OCI-LY7 (cell line): ENCODE data around the gene RIN1. TPM values are rescaled to one million over a fixed set of nuclear protein-coding genes. Genes with fewer than 3 reads are reported as not detected.

Experiments used
- BruUV-seq: library from RNA; stranded (reverse); fragments of 400-500 nt; replicated peaks from 2 replicates; lab custom pipeline; 2021; lab: Mats Ljungman, UMichigan
- CTCF ChIA-PET: fragments of 300-600 bp; sonication (Branson Sonifier 250); formaldehyde crosslinking; loops from one replicate; lab custom pipeline; 2022; ENCODE audit warnings: antibody characterized with exemption; ENCODE audit not compliant: unreplicated experiment; lab: Charles Lee
- POLR2A ChIA-PET: fragments of 300-600 bp; sonication (Branson Sonifier 250); formaldehyde crosslinking; loops from one replicate; lab custom pipeline; 2022; ENCODE audit warnings: antibody characterized with exemption; lab: Charles Lee
- DNase-seq: peaks from one replicate; pipeline ENCODE4 v3.0.0-alpha.2; 2015; ENCODE audit warnings: low spot score
- H2AFZ ChIP-seq: fragments of 200-600 bp; sonication (generic), shearing (Covaris generic); 2 replicates; pipeline ENCODE4 v1.6.1; 2014; ENCODE audit warnings: mild to moderate bottlenecking, antibody characterized with exemption, low read length, moderate library complexity
- H3K27ac ChIP-seq: fragments of 200-600 bp; sonication (generic); 2 replicates; pipeline ENCODE4 v1.5.1; 2014; ENCODE audit warnings: mixed run types, low read depth, mild to moderate bottlenecking, moderate library complexity, low read length, inconsistent platforms; ENCODE audit not compliant: poor library complexity, severe bottlenecking
- H3K36me3 ChIP-seq: fragments of 200-600 bp; sonication (generic); 2 replicates; pipeline ENCODE4 v1.6.1; 2014; ENCODE audit warnings: mild to moderate bottlenecking, antibody characterized with exemption, low read length, moderate library complexity, mixed read lengths; ENCODE audit not compliant: insufficient read depth
- H3K4me1 ChIP-seq: fragments of 200-600 bp; sonication (generic); 2 replicates; pipeline ENCODE4 v1.5.1; 2014; ENCODE audit warnings: mild to moderate bottlenecking, low read length; ENCODE audit not compliant: insufficient read depth, poor library complexity, severe bottlenecking
- H3K4me2 ChIP-seq: fragments of 200-600 bp; sonication (generic); 2 replicates; pipeline ENCODE4 v1.6.1; 2014; ENCODE audit warnings: mild to moderate bottlenecking, low read length
- H3K4me3 ChIP-seq: fragments of 200-600 bp; sonication (generic); 2 replicates; pipeline ENCODE4 v1.5.1; 2014; ENCODE audit warnings: mild to moderate bottlenecking, low read depth, low read length; ENCODE audit not compliant: poor library complexity, severe bottlenecking
- H3K79me2 ChIP-seq: fragments of 200-600 bp; sonication (generic); 2 replicates; pipeline ENCODE4 v1.6.1; 2016; ENCODE audit warnings: low read depth, mild to moderate bottlenecking, low read length, moderate library complexity, mixed read lengths; ENCODE audit not compliant: insufficient read depth
- H3K9me2 ChIP-seq: fragments of 200-600 bp; sonication (generic); 2 replicates; pipeline ENCODE4 v1.6.1; 2016; ENCODE audit warnings: mild to moderate bottlenecking, low read length, mixed read lengths; ENCODE audit not compliant: insufficient read depth
- H3K9me3 ChIP-seq: fragments of 200-600 bp; sonication (generic); 2 replicates; pipeline ENCODE4 v1.6.1; 2014; ENCODE audit warnings: mild to moderate bottlenecking, mixed run types, low read length, mixed read lengths
- H4K20me1 ChIP-seq: fragments of 200-600 bp; sonication (generic); 2 replicates; pipeline ENCODE4 v1.6.1; 2014; ENCODE audit warnings: mild to moderate bottlenecking, antibody characterized with exemption, low read length, moderate library complexity, mixed read lengths; ENCODE audit not compliant: insufficient read depth
- EZH2phosphoT487 ChIP-seq: fragments of 200-600 bp; sonication (generic); IDR thresholded peaks from 2 replicates; pipeline ENCODE4 v1.6.1; 2018; ENCODE audit warnings: low read depth, borderline replicate concordance, mild to moderate bottlenecking, mixed run types, antibody characterized with exemption, low read length, moderate library complexity, mixed read lengths
- intact Hi-C: fragments of 100-400 bp; cut with micrococcal nuclease; formaldehyde crosslinking; loops from one replicate; pipeline ENCODE4 v1.10.0; 2022; ENCODE audit not compliant: unreplicated experiment
- total RNA-seq, 2 experiments: library from RNA; depleted of rRNA in 1 of 2; stranded (reverse); fragments of >200 nt in 1 of 2; shearing (Covaris generic) in 1 of 2; gene quantifications; 2 replicates each; pipeline ENCODE4 v1.2.3, GENCODE V29; 2014 to 2022
- TF ChIP-seq, protein P1 (sequence below): fragments of 200-600 bp; sonication (generic); conservative IDR thresholded peaks from 2 replicates; pipeline ENCODE4 v1.5.1; 2014; ENCODE audit warnings: mild to moderate bottlenecking, antibody characterized with exemption, low read length, moderate library complexity, mixed read lengths

RIN1 gene
- total RNA-seq, 2 experiments from 2014 or later, result 1.6 to 2.9 TPM

GRCh38 chr11:66340596-66341501 is 4.6 kb upstream of the RIN1 start:
- H4K20me1 ChIP-seq, result peaks cover 4% of the 10 kb centered on the region; the same call in 1 of the 2 replicates
- no peaks in the 10 kb centered on the region for H3K9me2 ChIP-seq
- CTCF ChIA-PET, result no interaction called here
- no peak for DNase-seq
- POLR2A ChIA-PET, result no interaction called here
- H3K4me2 ChIP-seq, result no peak overlapping the region
- H3K36me3 ChIP-seq, result peaks cover 51% of the 10 kb centered on the region
- no peak overlapping the region for H3K27ac ChIP-seq
- H3K4me1 ChIP-seq, result peaks cover 31% of the 10 kb centered on the region
- intact Hi-C loops, result no loop called here
- no peak overlapping the region for H3K4me3 ChIP-seq
- TF ChIP-seq, protein P1, sequence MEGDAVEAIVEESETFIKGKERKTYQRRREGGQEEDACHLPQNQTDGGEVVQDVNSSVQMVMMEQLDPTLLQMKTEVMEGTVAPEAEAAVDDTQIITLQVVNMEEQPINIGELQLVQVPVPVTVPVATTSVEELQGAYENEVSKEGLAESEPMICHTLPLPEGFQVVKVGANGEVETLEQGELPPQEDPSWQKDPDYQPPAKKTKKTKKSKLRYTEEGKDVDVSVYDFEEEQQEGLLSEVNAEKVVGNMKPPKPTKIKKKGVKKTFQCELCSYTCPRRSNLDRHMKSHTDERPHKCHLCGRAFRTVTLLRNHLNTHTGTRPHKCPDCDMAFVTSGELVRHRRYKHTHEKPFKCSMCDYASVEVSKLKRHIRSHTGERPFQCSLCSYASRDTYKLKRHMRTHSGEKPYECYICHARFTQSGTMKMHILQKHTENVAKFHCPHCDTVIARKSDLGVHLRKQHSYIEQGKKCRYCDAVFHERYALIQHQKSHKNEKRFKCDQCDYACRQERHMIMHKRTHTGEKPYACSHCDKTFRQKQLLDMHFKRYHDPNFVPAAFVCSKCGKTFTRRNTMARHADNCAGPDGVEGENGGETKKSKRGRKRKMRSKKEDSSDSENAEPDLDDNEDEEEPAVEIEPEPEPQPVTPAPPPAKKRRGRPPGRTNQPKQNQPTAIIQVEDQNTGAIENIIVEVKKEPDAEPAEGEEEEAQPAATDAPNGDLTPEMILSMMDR, result no peak
- TF ChIP-seq EZH2phosphoT487, result no peak
- BruUV-seq, result no TSS peak
- no peaks in the 10 kb centered on the region for H3K9me3 ChIP-seq
- peaks cover 15% of the 10 kb centered on the region for H3K79me2 ChIP-seq
- H2AFZ ChIP-seq, result no peak overlapping the region

DNA sequence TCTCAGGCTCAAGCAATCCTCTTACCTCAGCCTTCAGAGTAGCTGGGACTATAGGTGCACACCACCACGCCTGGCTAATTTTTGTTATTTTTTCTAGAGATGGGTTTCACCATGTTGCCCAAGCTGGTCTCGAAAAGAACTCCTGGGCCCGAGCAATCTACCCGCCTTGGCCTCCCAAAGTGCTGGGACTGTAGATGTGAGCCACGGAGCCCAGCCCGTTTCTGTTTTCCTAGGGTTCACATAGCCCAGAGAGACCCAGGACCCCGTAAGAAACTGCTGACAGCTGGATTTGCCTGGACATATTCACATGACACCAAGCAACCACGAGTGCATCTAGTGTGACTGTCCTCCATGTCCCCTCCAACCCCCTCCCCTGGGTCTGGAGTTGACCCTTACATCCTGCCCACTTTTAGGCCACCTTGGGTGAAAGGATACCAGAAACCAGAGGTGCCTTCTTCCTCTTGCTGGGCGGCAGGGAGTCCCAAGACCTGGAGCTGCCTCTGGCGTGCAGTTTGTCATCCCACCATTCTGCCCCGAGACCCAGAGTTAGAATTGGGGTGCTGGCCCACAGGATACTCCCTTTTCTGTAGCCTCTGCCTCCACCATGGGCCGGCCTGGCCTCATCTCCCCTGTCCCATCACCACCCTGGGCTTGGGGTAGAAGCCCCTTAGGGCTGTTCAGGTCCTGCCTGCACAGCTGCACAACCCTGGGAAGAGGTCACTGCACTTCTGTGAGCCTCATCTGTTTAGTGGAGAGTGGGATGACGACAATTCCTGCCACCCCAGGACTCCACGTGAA is 3.7 kb upstream of the RIN1 start:
- intact Hi-C loops, result no loop called here
- peaks cover 4% of the 10 kb centered on the region; the same call in 1 of the 2 replicates for H4K20me1 ChIP-seq
- H3K4me2 ChIP-seq, result no peak overlapping the region
- H3K4me1 ChIP-seq, result peaks cover 24% of the 10 kb centered on the region
- no peak overlapping the region for H3K4me3 ChIP-seq
- H3K79me2 ChIP-seq, result peaks cover 15% of the 10 kb centered on the region
- POLR2A ChIA-PET, result no interaction called here
- no peak for TF ChIP-seq EZH2phosphoT487
- TF ChIP-seq, protein P1, result no peak
- no peaks in the 10 kb centered on the region for H3K9me3 ChIP-seq
- H3K27ac ChIP-seq, result no peak overlapping the region
- no peak overlapping the region for H2AFZ ChIP-seq
- peaks cover 51% of the 10 kb centered on the region for H3K36me3 ChIP-seq
- no TSS peak for BruUV-seq
- CTCF ChIA-PET, result no interaction called here
- no peak for DNase-seq
- H3K9me2 ChIP-seq, result no peaks in the 10 kb centered on the region
